ENCODE data around the gene CISH. TPM values are rescaled to one million over a fixed set of nuclear protein-coding genes. Genes with fewer than 3 reads are reported as not detected.

The CISH gene
- total RNA-seq, 1 donor from 2014 or later: 10.2 TPM

- ATAC-seq (no peak), DNase-seq (no peak)
- intact Hi-C loops (cut with micrococcal nuclease): no loop called here
These were observed 8.1 kb downstream of the CISH start for GRCh38 chr3:50603261-50604109.

GRCh38 chr3:50602595-50603191 lies 8.9 kb downstream of the CISH start:
- ATAC-seq (no peak), DNase-seq (peak; percentile 46)
- intact Hi-C loops (cut with micrococcal nuclease): no loop called here

- ATAC-seq (peak; percentile 77), DNase-seq (peak; percentile 98)
- intact Hi-C loops (cut with micrococcal nuclease): no loop called here
These were observed 10.6 kb downstream of the CISH start for GRCh38 chr3:50600841-50601591.

- ATAC-seq (no peak), DNase-seq (no peak)
- intact Hi-C loops (cut with micrococcal nuclease): no loop called here
These were observed 11.3 kb downstream of the CISH start for GRCh38 chr3:50600141-50600753.

GRCh38 chr3:50599716-50600118 lies 11.9 kb downstream of the CISH start:
- intact Hi-C loops (cut with micrococcal nuclease): no loop called here
- peak; percentile 2 for ATAC-seq

DNA sequence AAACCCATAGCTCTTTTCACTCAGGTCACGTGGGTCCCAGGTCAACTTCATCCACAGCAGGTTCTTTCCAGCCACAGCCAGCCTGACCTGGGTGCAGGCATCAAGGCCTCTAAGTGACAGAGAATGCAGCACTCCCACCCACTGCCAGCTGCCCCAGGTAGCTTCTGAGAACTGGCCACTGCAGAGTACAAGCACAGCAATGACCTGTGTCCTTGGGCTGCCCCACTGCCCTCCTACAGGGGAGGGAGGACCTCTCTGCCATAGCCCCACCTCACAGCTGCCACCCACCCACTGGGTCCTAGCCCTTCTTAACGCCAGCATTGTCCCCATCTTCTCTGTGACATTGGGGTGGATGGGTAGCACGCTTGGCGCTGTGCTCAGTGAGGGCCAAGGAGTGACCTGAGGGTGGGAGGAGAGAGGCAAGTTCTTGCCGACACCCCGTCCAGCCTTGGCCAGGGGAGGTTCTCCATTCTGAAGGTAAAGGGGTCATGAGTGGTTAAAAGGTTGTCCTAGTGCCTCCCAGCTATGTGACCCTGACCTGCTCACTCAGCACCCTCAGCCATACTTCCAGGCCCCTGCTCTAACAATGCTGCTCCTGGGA lies 12.4 kb downstream of the CISH start:
- intact Hi-C loops (cut with micrococcal nuclease): no loop called here
- ATAC-seq (no peak), DNase-seq (no peak)

More at GRCh38 chr3:50599716-50600118, 11.9 kb downstream of the CISH start:
- no peak for DNase-seq

- DNase-seq (no peak), ATAC-seq (no peak)
- intact Hi-C loops (cut with micrococcal nuclease): no loop called here
These were observed 17.3 kb downstream of the CISH start for GRCh38 chr3:50594253-50594785.

DNA sequence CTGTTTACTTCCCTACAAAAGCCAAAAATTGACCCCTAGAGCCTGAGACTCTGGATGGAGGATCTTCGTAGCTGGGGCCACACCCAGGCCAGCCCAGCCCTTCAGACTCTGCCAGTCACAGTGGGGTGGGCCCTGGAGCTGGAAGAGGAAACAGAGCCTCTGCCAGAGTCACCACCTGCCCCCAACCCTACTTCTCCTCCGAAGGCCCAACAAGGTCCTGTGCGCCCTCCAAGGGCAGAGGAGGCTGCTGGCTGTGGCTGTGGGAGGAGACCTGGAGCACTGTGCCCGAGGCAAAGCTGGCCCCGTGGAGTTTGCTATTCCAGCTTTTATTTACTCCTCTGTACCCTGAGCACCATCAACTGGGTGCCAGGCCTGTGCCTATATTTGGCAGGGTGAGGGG lies 19.0 kb downstream of the CISH start:
- peak; percentile 58 for DNase-seq
- peak; percentile 44 for ATAC-seq

DNA sequence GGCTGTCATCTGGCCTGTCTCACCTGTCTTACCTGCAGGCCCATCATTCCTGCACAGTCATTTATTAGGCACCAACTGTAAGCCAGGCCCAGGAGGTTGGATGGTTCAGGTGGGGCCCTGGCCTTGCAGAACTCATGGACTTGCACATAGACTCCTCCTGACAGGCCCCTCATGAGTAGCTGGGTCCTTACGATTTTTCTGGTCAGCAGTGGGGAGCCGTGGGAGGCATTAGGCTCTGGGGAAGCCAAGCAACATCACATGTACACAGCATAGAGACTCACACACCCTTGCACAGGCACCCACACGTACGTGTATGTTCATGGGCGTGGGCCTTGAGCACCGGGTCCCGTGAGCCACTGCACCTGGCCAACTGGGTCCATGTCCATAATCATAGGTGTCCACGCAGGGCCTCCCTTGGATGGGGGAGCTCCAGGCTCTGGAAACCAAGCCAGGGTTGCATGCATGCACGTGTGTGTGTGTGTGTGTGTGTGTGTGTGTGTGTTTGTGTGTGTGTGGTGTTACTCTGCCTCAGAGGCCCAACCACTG lies 20.3 kb downstream of the CISH start:
- DNase-seq: no peak
- no peak for ATAC-seq
- intact Hi-C loops (cut with micrococcal nuclease): no loop called here

More for the DNA sequence above, 19.0 kb downstream of the CISH start:
- intact Hi-C loops (cut with micrococcal nuclease): no loop called here

DNA sequence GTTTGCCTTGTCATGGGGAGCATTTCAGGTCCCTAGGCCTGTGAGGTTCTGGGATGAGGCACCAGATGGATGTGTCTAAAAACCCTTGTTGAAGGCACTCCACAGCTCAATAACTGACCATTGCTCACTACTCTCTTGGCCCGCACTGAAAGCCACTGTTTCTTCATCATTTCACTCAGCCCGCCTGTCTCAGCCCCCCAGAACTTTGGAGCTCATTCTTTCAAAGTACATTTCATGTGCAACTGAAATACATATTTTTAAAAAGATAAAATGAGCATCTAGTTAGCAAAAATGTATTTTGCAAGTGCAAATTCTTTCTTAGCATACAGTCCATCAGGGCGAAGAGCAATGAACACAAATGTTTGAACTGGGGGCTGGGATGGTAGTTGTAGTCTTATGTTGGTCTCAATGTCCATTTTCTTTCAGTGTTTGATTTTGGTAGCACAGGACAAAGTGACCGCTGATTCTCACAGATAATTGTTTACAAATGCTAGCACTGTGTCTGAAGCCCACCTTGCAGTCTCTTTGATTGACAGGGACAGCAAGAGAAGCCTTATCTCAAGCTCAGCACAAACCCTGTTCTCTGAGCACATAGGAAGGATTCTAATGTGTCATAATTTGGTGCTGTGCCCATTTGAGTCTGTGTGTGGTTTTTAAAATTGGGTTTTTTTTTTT lies 22.7 kb downstream of the CISH start:
- ATAC-seq: no peak
- intact Hi-C loops (cut with micrococcal nuclease): no loop called here

GRCh38 chr3:50587806-50588758 lies 23.5 kb downstream of the CISH start:
- intact Hi-C loops (cut with micrococcal nuclease): no loop called here
- DNase-seq (no peak), ATAC-seq (no peak)

More for the DNA sequence above, 22.7 kb downstream of the CISH start:
- DNase-seq: no peak

- ATAC-seq (peak; percentile 52), DNase-seq (no peak)
- intact Hi-C loops (cut with micrococcal nuclease): no loop called here
These were observed 24.2 kb downstream of the CISH start for GRCh38 chr3:50587373-50587772.

GRCh38 chr3:50586763-50587070 lies 24.9 kb downstream of the CISH start:
- intact Hi-C loops (cut with micrococcal nuclease): no loop called here
- no peak for ATAC-seq
- DNase-seq: no peak

DNA sequence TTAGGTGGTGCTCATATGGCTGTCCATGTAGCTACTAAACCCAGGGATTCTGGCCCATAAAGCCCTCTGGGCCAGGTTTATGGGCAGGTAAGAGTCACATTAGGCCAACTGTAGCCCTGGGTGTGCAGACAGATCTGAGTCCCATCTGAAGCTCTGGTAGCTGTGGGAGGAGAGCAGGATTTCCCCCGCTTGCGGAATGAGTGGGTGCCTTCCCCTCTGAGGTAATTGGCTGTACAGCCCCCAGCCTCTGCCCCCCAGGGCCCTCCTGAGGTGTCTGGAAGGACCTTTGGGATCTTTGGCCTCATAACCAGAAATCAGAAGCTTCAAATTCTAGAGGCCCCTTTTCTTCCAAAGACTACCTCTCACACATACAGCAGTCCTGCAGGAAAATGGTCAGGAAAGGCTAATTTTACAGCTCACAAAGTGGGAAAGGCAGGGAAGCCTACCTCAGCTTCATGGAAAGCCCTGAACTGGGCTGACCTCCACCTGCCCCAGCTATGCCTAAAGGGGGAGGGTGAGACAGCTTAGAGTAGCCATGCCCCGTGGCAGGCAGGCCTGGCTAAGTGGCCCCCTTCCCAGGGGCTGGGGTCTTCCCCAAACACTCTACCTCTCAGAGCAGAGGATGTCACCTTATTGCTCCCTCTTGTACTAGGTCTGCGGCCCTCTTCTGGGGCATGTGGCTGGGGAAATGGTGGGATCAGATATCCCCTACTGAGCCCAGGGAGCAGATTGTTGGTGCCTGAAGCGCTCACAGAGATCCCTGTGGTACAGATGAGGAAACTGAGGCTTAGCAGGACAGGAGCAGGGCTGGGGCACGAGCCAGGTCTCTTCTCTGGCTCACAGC lies 25.4 kb downstream of the CISH start:
- no peak for ATAC-seq
- no peak for DNase-seq
- intact Hi-C loops (cut with micrococcal nuclease): no loop called here

GRCh38 chr3:50584391-50584790 lies 27.2 kb downstream of the CISH start:
- ATAC-seq: peak; percentile 1

GRCh38 chr3:50583897-50584296 lies 27.7 kb downstream of the CISH start:
- DNase-seq (peak; percentile 94), ATAC-seq (peak; percentile 84)
- intact Hi-C loops (cut with micrococcal nuclease): no loop called here

More at GRCh38 chr3:50584391-50584790, 27.2 kb downstream of the CISH start:
- intact Hi-C loops (cut with micrococcal nuclease): no loop called here
- no peak for DNase-seq
